Osteocyte (in vitro differentiated cells): ENCODE results near the gene EIF4A3. TPM values are rescaled to one million over a fixed set of nuclear protein-coding genes. Genes with fewer than 3 reads are reported as not detected.
"Not testable (repeated sequence)": the region's sequence is repeated elsewhere in the genome, so short reads cannot be mapped to it uniquely, and the experiment has no call there.

ENCODE experiments used
- DNase-seq: peaks from one replicate; pipeline ENCODE4 v3.0.0; 2021; ENCODE audit warnings: mixed read lengths; ENCODE audit not compliant: unreplicated experiment; ENCODE audit errors: extremely low spot score
- H3K27ac Mint-ChIP-seq: one replicate; pipeline ENCODE4 v1.8.0; 2021; ENCODE audit warnings: mild to moderate bottlenecking, mixed read lengths; ENCODE audit not compliant: unreplicated experiment
- H3K27me3 Mint-ChIP-seq: one replicate; pipeline ENCODE4 v1.8.0; 2021; ENCODE audit warnings: mixed read lengths; ENCODE audit not compliant: unreplicated experiment
- H3K36me3 Mint-ChIP-seq: one replicate; pipeline ENCODE4 v1.8.0; 2021; ENCODE audit warnings: mixed read lengths; ENCODE audit not compliant: unreplicated experiment
- H3K4me1 Mint-ChIP-seq: one replicate; pipeline ENCODE4 v1.8.0; 2021; ENCODE audit warnings: mixed read lengths; ENCODE audit not compliant: unreplicated experiment
- H3K4me3 Mint-ChIP-seq: one replicate; pipeline ENCODE4 v1.8.0; 2021; ENCODE audit warnings: mild to moderate bottlenecking, moderate library complexity, mixed read lengths; ENCODE audit not compliant: unreplicated experiment
- H3K9me3 Mint-ChIP-seq: one replicate; pipeline ENCODE4 v1.8.0; 2021; ENCODE audit warnings: mixed read lengths; ENCODE audit not compliant: unreplicated experiment
- CTCF ChIP-seq: fragments of 200-600 bp; sonication (generic); IDR thresholded peaks from 2 replicates; pipeline ENCODE4 v1.5.0; 2021; ENCODE audit warnings: antibody characterized with exemption, mild to moderate bottlenecking, moderate library complexity
- total RNA-seq: library from RNA; stranded (reverse); gene quantifications from 2 replicates; pipeline ENCODE4 v1.2.1, GENCODE V29; 2021

EIF4A3 gene
- total RNA-seq, 1 donor from 2014 or later, result 85.7 TPM

DNA sequence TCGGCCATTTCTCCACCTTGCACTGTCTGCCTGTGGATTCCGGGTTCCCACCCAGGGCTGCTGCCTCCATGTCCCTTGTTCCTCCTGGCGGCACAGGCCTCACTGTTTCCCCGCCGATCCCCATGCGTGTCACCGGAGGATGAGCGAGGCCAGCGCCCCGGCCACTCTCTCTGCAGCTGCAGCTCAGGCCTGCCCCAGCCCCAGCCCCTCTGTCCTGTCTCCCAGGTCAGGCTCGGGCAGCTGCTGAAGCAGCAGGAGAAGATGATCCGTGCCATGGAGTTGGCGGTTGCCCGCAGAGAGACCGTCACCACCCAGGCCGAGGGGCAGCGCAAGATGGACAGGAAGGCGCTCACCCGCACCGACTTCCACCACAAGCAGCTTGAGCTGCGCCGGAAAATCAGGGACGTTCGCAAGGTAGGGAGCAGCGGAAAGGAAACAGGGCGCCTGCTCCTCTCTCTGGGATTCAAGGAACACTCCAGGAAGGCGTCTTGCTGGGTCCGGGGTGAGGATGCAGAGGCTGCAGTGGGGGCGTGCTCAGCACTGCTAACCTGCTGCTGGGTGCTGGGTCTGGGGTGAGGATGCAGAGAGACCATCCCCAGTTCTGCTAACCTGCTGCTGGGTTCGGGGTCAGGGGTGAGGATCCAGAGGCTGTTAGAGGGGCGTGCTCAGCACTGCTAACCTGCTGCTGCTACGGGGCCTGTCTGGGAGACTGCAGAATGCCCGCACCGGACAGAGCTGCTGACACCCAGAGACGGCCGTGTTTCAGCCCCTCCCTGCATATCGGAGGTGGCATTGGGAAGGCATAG is 51.7 kb downstream of the EIF4A3 start:
- no peaks in the 10 kb centered on the region for H3K36me3 Mint-ChIP-seq
- no peak for TF ChIP-seq CTCF
- no peak overlapping the region for H3K4me3 Mint-ChIP-seq
- peaks cover 7% of the 10 kb centered on the region for H3K27me3 Mint-ChIP-seq
- no peak overlapping the region for H3K27ac Mint-ChIP-seq
- DNase-seq, result no peak
- no peaks in the 10 kb centered on the region for H3K4me1 Mint-ChIP-seq
- H3K9me3 Mint-ChIP-seq, result no peaks in the 10 kb centered on the region

GRCh38 chr17:80092959-80093358 is 54.0 kb downstream of the EIF4A3 start:
- Mint-ChIP-seq H3K27me3 (peaks cover 9% of the 10 kb centered on the region), H3K27ac (no peak overlapping the region), H3K36me3 (no peaks in the 10 kb centered on the region), H3K4me3 (no peak overlapping the region), H3K9me3 (no peaks in the 10 kb centered on the region), H3K4me1 (no peaks in the 10 kb centered on the region)
- no peak for TF ChIP-seq CTCF
- no peak for DNase-seq

GRCh38 chr17:80091376-80091775 is 55.6 kb downstream of the EIF4A3 start:
- Mint-ChIP-seq H3K4me3 (no peak overlapping the region), H3K36me3 (no peaks in the 10 kb centered on the region), H3K9me3 (no peaks in the 10 kb centered on the region), H3K27ac (no peak overlapping the region), H3K27me3 (peaks cover 12% of the 10 kb centered on the region), H3K4me1 (no peaks in the 10 kb centered on the region)
- no peak for TF ChIP-seq CTCF
- DNase-seq, result no peak

DNA sequence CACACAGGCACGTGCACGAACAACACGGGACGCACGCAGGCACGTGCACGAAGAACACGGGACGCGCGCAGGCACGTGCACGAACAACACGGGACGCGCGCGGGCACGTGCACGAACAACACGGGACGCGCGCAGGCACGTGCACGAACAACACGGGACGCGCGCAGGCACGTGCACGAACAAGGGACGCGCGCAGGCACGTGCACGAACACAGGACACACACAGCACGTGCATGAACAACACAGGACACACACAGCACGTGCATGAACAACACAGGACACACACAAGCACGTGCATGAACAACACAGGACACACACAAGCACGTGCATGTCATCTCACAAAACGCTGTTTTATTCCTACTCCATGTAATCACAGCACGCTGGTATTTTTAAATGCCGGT is 56.8 kb downstream of the EIF4A3 start:
- peaks cover 14% of the 10 kb centered on the region for H3K27me3 Mint-ChIP-seq
- not testable (repeated sequence) for H3K36me3 Mint-ChIP-seq, H3K27ac Mint-ChIP-seq, H3K4me3 Mint-ChIP-seq, H3K4me1 Mint-ChIP-seq, DNase-seq, H3K9me3 Mint-ChIP-seq

DNA sequence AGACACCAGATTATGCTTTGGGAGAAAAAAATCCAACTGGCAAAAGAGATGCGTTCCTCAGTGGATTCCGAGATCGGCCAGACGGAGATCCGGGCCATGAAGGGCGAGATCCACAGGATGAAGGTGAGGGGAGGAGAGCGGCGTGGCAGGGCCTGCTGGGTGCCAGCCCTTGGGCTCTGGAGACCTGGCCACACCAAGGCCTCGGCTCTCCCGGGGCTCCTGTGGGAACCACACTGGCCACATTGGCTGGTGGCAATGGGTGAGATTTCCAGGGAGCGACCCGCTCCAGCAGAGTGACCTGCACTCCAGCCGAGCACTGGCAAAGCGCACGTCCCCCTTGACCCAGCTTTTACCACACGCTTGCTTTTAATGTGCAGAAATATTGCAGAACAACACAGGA is 57.2 kb downstream of the EIF4A3 start:
- Mint-ChIP-seq H3K27me3 (peaks cover 12% of the 10 kb centered on the region), H3K27ac (no peak overlapping the region), H3K4me1 (no peaks in the 10 kb centered on the region), H3K36me3 (no peaks in the 10 kb centered on the region), H3K4me3 (no peak overlapping the region), H3K9me3 (no peaks in the 10 kb centered on the region)
- DNase-seq, result no peak
- no peak for TF ChIP-seq CTCF
